Measurements from ENCODE around the gene CRELD1. TPM values are rescaled to one million over a fixed set of nuclear protein-coding genes. Genes with fewer than 3 reads are reported as not detected.

The CRELD1 gene
- total and polyA plus RNA-seq, 2 of the 13 experiments (the other 11 are each of a cell fraction or from before 2014, with no cell fraction given) = 27.1 to 61.9 TPM

DNA sequence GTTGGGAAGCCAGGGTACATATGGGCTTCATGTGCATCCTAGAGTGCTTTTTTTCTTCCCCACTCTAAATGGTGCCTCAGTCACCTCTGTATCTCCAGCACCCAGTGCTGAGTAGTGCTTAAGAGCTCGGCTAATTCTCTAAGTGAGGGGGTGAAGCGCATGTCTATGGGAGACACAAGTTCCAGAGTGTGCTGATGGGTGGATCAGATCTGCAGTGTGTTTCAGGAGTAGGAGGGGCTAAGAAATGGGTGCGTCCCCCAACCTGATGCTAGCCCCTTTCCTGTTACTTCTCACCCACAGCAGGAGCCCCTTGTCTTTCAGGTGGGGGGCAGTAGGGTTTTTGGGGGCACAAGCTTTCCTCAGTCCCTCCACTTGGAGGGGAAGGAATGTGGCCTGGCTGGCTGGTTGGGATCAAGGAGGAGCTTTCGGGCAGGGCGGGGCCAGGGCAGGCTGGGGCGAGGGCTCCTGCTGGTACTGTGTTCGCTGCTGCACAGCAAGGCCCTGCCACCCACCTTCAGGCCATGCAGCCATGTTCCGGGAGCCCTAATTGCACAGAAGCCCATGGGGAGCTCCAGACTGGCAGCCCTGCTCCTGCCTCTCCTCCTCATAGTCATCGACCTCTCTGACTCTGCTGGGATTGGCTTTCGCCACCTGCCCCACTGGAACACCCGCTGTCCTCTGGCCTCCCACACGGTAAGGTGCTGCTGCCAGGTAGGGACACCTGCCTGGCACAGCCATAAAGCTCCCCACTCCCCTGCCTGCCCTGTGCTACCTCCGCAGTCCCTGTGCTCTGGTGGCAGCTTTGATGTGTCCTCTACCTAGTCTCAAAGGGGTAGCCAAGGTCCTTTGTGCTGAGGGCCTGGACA, 31.0 kb upstream of the CRELD1 start, which contains the start of gene IL17RE (continued):
- TF ChIP-seq ZNF552 (CRISPR knock-in tag; IDR thresholded peaks at IDR 0.05; ENCODE audit: borderline replicate concordance) (no peak), NRL (CRISPR knock-in tag; IDR thresholded peaks at IDR 0.05; ENCODE audit: borderline replicate concordance) (no peak), ZNF780A (CRISPR knock-in tag; IDR thresholded peaks at IDR 0.05) (no peak), ZBTB38 (CRISPR knock-in tag; IDR thresholded peaks at IDR 0.05) (peak; percentile 68), ZNF180 (CRISPR knock-in tag; IDR thresholded peaks at IDR 0.05; ENCODE audit: borderline replicate concordance, low read depth) (no peak), RNF2 (conservative IDR thresholded peaks at IDR 0.05; ENCODE audit: low read depth) (no peak), ZNF225 (CRISPR knock-in tag; IDR thresholded peaks at IDR 0.05) (no peak), PHF8 (CRISPR knock-in tag; IDR thresholded peaks at IDR 0.05) (peak; percentile 67), ZNF768 (CRISPR knock-in tag; IDR thresholded peaks at IDR 0.05) (peak; percentile 68), ZNF550 (CRISPR knock-in tag; IDR thresholded peaks at IDR 0.05; ENCODE audit: borderline replicate concordance) (0 out of 2 replicates have a peak, but pooled peaks have one; percentile 8), XRCC5 (optimal IDR thresholded peaks at IDR 0.05; ENCODE audit: low read length) (peak; percentile 31), ZNF510 (CRISPR knock-in tag; IDR thresholded peaks at IDR 0.05; ENCODE audit: low read depth) (peak; percentile 59; the same call in 1 of the 2 replicates), PRPF4 (IDR thresholded peaks at IDR 0.05; ENCODE audit: low read depth, low read length, poor library complexity, severe bottlenecking) (no peak), RARG (CRISPR knock-in tag; IDR thresholded peaks at IDR 0.05; ENCODE audit: low read depth) (0 out of 2 replicates have a peak, but pooled peaks have one; percentile 30), CHD4 (IDR thresholded peaks at IDR 0.05; ENCODE audit: borderline replicate concordance, low read length) (no peak), ZBTB7A (CRISPR knock-in tag; IDR thresholded peaks at IDR 0.05) (no peak), KAT7 (CRISPR knock-in tag; IDR thresholded peaks at IDR 0.05; ENCODE audit: borderline replicate concordance) (no peak)
- TF ChIP-seq, protein P1, sequence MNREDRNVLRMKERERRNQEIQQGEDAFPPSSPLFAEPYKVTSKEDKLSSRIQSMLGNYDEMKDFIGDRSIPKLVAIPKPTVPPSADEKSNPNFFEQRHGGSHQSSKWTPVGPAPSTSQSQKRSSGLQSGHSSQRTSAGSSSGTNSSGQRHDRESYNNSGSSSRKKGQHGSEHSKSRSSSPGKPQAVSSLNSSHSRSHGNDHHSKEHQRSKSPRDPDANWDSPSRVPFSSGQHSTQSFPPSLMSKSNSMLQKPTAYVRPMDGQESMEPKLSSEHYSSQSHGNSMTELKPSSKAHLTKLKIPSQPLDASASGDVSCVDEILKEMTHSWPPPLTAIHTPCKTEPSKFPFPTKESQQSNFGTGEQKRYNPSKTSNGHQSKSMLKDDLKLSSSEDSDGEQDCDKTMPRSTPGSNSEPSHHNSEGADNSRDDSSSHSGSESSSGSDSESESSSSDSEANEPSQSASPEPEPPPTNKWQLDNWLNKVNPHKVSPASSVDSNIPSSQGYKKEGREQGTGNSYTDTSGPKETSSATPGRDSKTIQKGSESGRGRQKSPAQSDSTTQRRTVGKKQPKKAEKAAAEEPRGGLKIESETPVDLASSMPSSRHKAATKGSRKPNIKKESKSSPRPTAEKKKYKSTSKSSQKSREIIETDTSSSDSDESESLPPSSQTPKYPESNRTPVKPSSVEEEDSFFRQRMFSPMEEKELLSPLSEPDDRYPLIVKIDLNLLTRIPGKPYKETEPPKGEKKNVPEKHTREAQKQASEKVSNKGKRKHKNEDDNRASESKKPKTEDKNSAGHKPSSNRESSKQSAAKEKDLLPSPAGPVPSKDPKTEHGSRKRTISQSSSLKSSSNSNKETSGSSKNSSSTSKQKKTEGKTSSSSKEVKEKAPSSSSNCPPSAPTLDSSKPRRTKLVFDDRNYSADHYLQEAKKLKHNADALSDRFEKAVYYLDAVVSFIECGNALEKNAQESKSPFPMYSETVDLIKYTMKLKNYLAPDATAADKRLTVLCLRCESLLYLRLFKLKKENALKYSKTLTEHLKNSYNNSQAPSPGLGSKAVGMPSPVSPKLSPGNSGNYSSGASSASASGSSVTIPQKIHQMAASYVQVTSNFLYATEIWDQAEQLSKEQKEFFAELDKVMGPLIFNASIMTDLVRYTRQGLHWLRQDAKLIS (CRISPR knock-in tag; IDR thresholded peaks at IDR 0.05) = 0 out of 2 replicates have a peak, but pooled peaks have one; percentile 29
- TF ChIP-seq, protein P2, sequence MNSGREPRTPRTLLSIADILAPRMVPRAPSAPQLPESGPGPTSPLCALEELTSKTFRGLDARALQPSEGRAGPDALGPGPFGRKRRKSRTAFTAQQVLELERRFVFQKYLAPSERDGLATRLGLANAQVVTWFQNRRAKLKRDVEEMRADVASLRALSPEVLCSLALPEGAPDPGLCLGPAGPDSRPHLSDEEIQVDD (CRISPR knock-in tag; IDR thresholded peaks at IDR 0.05; ENCODE audit: borderline replicate concordance) = no peak
- TF ChIP-seq, protein P3, sequence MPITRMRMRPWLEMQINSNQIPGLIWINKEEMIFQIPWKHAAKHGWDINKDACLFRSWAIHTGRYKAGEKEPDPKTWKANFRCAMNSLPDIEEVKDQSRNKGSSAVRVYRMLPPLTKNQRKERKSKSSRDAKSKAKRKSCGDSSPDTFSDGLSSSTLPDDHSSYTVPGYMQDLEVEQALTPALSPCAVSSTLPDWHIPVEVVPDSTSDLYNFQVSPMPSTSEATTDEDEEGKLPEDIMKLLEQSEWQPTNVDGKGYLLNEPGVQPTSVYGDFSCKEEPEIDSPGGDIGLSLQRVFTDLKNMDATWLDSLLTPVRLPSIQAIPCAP (CRISPR knock-in tag; IDR thresholded peaks at IDR 0.05; ENCODE audit: low read depth) = no peak
- TF ChIP-seq, protein P4, sequence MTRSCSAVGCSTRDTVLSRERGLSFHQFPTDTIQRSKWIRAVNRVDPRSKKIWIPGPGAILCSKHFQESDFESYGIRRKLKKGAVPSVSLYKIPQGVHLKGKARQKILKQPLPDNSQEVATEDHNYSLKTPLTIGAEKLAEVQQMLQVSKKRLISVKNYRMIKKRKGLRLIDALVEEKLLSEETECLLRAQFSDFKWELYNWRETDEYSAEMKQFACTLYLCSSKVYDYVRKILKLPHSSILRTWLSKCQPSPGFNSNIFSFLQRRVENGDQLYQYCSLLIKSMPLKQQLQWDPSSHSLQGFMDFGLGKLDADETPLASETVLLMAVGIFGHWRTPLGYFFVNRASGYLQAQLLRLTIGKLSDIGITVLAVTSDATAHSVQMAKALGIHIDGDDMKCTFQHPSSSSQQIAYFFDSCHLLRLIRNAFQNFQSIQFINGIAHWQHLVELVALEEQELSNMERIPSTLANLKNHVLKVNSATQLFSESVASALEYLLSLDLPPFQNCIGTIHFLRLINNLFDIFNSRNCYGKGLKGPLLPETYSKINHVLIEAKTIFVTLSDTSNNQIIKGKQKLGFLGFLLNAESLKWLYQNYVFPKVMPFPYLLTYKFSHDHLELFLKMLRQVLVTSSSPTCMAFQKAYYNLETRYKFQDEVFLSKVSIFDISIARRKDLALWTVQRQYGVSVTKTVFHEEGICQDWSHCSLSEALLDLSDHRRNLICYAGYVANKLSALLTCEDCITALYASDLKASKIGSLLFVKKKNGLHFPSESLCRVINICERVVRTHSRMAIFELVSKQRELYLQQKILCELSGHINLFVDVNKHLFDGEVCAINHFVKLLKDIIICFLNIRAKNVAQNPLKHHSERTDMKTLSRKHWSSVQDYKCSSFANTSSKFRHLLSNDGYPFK (CRISPR knock-in tag; IDR thresholded peaks at IDR 0.05; ENCODE audit: borderline replicate concordance) = 0 out of 2 replicates have a peak, but pooled peaks have one; percentile 38
